Thymus (tissue), 11 donors: ENCODE data around the gene RFPL4A. TPM values are rescaled to one million over a fixed set of nuclear protein-coding genes. Genes with fewer than 3 reads are reported as not detected.
"Not testable (repeated sequence)": the region's sequence is repeated elsewhere in the genome, so short reads cannot be mapped to it uniquely, and the experiment has no call there.

ENCODE experiments used
- DNase-seq, 9 donors: peaks; one replicate each; pipeline ENCODE4 v3.0.0-alpha.2; 2013; ENCODE audit warnings: low spot score in 9 of 9, low read depth in 6 of 9, missing footprints in 1 of 9
- H3K27ac ChIP-seq, 2 donors: one replicate each; pipeline ENCODE4 v1.5.1; 2013; ENCODE audit warnings: control low read depth in 1 of 2, low read depth in 1 of 2, low read length in 1 of 2, mild to moderate bottlenecking in 1 of 2, moderate library complexity in 1 of 2
- H3K27me3 ChIP-seq, 2 donors: one replicate each; pipeline ENCODE4 v1.5.1; 2013; ENCODE audit warnings: low read length in 1 of 2; ENCODE audit not compliant: control insufficient read depth in 2 of 2, insufficient read depth in 1 of 2
- H3K36me3 ChIP-seq, 2 donors: one replicate each; pipeline ENCODE4 v1.5.1; 2013; ENCODE audit warnings: low read length in 1 of 2, mild to moderate bottlenecking in 1 of 2, moderate library complexity in 1 of 2; ENCODE audit not compliant: control insufficient read depth in 2 of 2, insufficient read depth in 2 of 2
- H3K4me1 ChIP-seq, 2 donors: one replicate each; pipeline ENCODE4 v1.5.1; 2013; ENCODE audit warnings: low read length in 2 of 2; ENCODE audit not compliant: control insufficient read depth in 2 of 2, insufficient read depth in 2 of 2
- H3K4me3 ChIP-seq, 2 donors: one replicate each; pipeline ENCODE4 v1.5.1; 2013; ENCODE audit warnings: low read length in 2 of 2, control low read depth in 1 of 2, mild to moderate bottlenecking in 1 of 2
- H3K9me3 ChIP-seq, 2 donors: one replicate each; pipeline ENCODE4 v1.5.1; 2013; ENCODE audit warnings: low read length in 1 of 2, mild to moderate bottlenecking in 1 of 2; ENCODE audit not compliant: control insufficient read depth in 2 of 2, insufficient read depth in 1 of 2
- WGBS: extraction: QIAGEN DNeasy Blood & Tissue Kit; methylation state at CpG from one replicate; pipeline ENCODE4 v1.1.7; 2013; 5-methylcytosine and 5-hydroxymethylcytosine counted together
- polyA plus RNA-seq: library from polyadenylated mRNA; stranded (reverse); fragments of 200-250 nt; gene quantifications from one replicate; pipeline ENCODE4 v1.2.3, GENCODE V29; 2013
- total RNA-seq: library from RNA; stranded (reverse); fragments of 120-200 nt; gene quantifications from one replicate; pipeline ENCODE4 v1.2.4, GENCODE V29; 2013
- donor health status: healthy.

The RFPL4A gene
- total and polyA plus RNA-seq, 2 donors, result 0.23 to 0.33 TPM

- Histone ChIP-seq H3K27ac (no peak overlapping the region), H3K4me1 (no peaks in the 10 kb centered on the region), H3K36me3 (no peaks in the 10 kb centered on the region), H3K9me3 (no peaks in the 10 kb centered on the region), H3K27me3 (no peaks in the 10 kb centered on the region), H3K4me3 (no peak overlapping the region)
- WGBS, result 93% methylated on average over 8 of the region's 8 CpGs
- no peak for DNase-seq
These were observed 35.4 kb upstream of the RFPL4A start for GRCh38 chr19:55723491-55723890.

GRCh38 chr19:55730378-55730777 lies 28.5 kb upstream of the RFPL4A start:
- H3K27ac ChIP-seq, H3K36me3 ChIP-seq, H3K4me3 ChIP-seq, H3K9me3 ChIP-seq, DNase-seq, H3K27me3 ChIP-seq, H3K4me1 ChIP-seq: not testable (repeated sequence)
- WGBS, result 89% methylated on average over 2 of the region's 2 CpGs

GRCh38 chr19:55738302-55738701 lies 20.6 kb upstream of the RFPL4A start, which contains the start of gene NLRP9:
TSS of gene NLRP9 (minus strand) at chr19:55738402. CDS start at chr19:55738374, 28 bp downstream.
- no peak for DNase-seq
- Histone ChIP-seq H3K9me3 (no peaks in the 10 kb centered on the region), H3K4me3 (no peak within 1 kb of the TSS), H3K27me3 (no peaks in the 10 kb centered on the region), H3K27ac (no peak within 1 kb of the TSS), H3K4me1 (no peaks in the 10 kb centered on the region), H3K36me3 (no peaks in the 10 kb centered on the region)
- 98% methylated on average over 3 of the region's 3 CpGs for WGBS

- DNase-seq, result no peak
- no peak overlapping the region for H3K4me3 ChIP-seq
- H3K27me3 ChIP-seq, result no peaks in the 10 kb centered on the region
- no peak overlapping the region for H3K27ac ChIP-seq
- WGBS, result 96% methylated on average over 6 of the region's 6 CpGs
- no peaks in the 10 kb centered on the region for H3K36me3 ChIP-seq
- H3K9me3 ChIP-seq, result no peaks in the 10 kb centered on the region
- H3K4me1 ChIP-seq, result no peaks in the 10 kb centered on the region
These were observed 8.2 kb upstream of the RFPL4A start for GRCh38 chr19:55750715-55751114.

- H3K27me3 ChIP-seq, result no peaks in the 10 kb centered on the region
- 68% methylated on average over 3 of the region's 3 CpGs for WGBS
- H3K36me3 ChIP-seq, result no peaks in the 10 kb centered on the region
- H3K4me1 ChIP-seq, result no peaks in the 10 kb centered on the region
- no peak overlapping the region for H3K4me3 ChIP-seq
- DNase-seq, result no peak
- no peaks in the 10 kb centered on the region for H3K9me3 ChIP-seq
- no peak overlapping the region for H3K27ac ChIP-seq
These were observed 5.5 kb upstream of the RFPL4A start for GRCh38 chr19:55753401-55753800.

GRCh38 chr19:55756808-55757207 lies 2.1 kb upstream of the RFPL4A start:
- WGBS, result 83% methylated on average over 4 of the region's 4 CpGs

GRCh38 chr19:55766466-55766865 lies 7.6 kb downstream of the RFPL4A start:
- WGBS, result 71% methylated on average over 7 of the region's 7 CpGs
- Histone ChIP-seq H3K27ac (no peak overlapping the region), H3K4me3 (no peak overlapping the region), H3K4me1 (no peaks in the 10 kb centered on the region), H3K36me3 (no peaks in the 10 kb centered on the region), H3K9me3 (no peaks in the 10 kb centered on the region), H3K27me3 (no peaks in the 10 kb centered on the region)
- DNase-seq, result peak in 1 of 9 donors; percentile 1

More at GRCh38 chr19:55756808-55757207, 2.1 kb upstream of the RFPL4A start:
- not testable (repeated sequence) for H3K9me3 ChIP-seq, DNase-seq, H3K4me3 ChIP-seq, H3K36me3 ChIP-seq, H3K27ac ChIP-seq, H3K4me1 ChIP-seq, H3K27me3 ChIP-seq

- H3K27me3 ChIP-seq, DNase-seq, H3K4me3 ChIP-seq, H3K9me3 ChIP-seq, H3K36me3 ChIP-seq, H3K27ac ChIP-seq, H3K4me1 ChIP-seq: not testable (repeated sequence)
- 92% methylated on average over 5 of the region's 6 CpGs for WGBS
These were observed 9.9 kb downstream of the RFPL4A start, which contains the start of gene RFPL4AL1 for GRCh38 chr19:55768818-55769217. TSS of gene RFPL4AL1 (plus strand) at chr19:55769118. CDS start at chr19:55771805, 2,687 bp downstream.

- H3K9me3 ChIP-seq, H3K27ac ChIP-seq, H3K4me1 ChIP-seq, H3K4me3 ChIP-seq, DNase-seq, H3K36me3 ChIP-seq, H3K27me3 ChIP-seq: not testable (repeated sequence)
- WGBS, result 75% methylated on average over 3 of the region's 3 CpGs
These were observed 10.7 kb downstream of the RFPL4A start for GRCh38 chr19:55769632-55770031.

GRCh38 chr19:55777528-55777927 lies 18.6 kb downstream of the RFPL4A start:
- H3K4me3 ChIP-seq, result no peak overlapping the region
- DNase-seq, result no peak
- no peaks in the 10 kb centered on the region for H3K4me1 ChIP-seq
- WGBS, result 38% methylated on average over 7 of the region's 7 CpGs
- no peaks in the 10 kb centered on the region for H3K9me3 ChIP-seq
- no peaks in the 10 kb centered on the region for H3K36me3 ChIP-seq
- no peak overlapping the region for H3K27ac ChIP-seq
- H3K27me3 ChIP-seq, result no peaks in the 10 kb centered on the region
